PC-3 (cell line): Measurements from ENCODE around the gene LMBR1L. TPM values are rescaled to one million over a fixed set of nuclear protein-coding genes. Genes with fewer than 3 reads are reported as not detected.
"Not testable (repeated sequence)": the region's sequence is repeated elsewhere in the genome, so short reads cannot be mapped to it uniquely, and the experiment has no call there.

Experiments
- ATAC-seq: fragments of 200-7000 bp; cut with Tn5 transposase; 2 replicates; pipeline ENCODE4 v1.9.1; 2020; ENCODE audit warnings: mild to moderate bottlenecking, moderate library complexity
- BruUV-seq: library from RNA; stranded (reverse); fragments of 400-500 nt; replicated peaks from 2 replicates; lab custom pipeline; 2021; lab: Mats Ljungman, UMichigan
- CTCF ChIA-PET: fragments of 300-600 bp; sonication (Branson Sonifier 250); formaldehyde crosslinking; loops from one replicate; lab custom pipeline; 2022; ENCODE audit warnings: antibody characterized with exemption; lab: Charles Lee
- POLR2A ChIA-PET: fragments of 300-600 bp; sonication (Branson Sonifier 250); formaldehyde crosslinking; loops from one replicate; lab custom pipeline; 2022; ENCODE audit warnings: antibody characterized with exemption; ENCODE audit not compliant: unreplicated experiment; lab: Charles Lee
- DNase-seq: peaks from one replicate; pipeline ENCODE4 v3.0.0-alpha.2; 2015
- H2AFZ ChIP-seq: fragments of 300-600 bp; sonication (generic); 2 replicates; pipeline ENCODE4 v1.6.0; 2016; ENCODE audit warnings: antibody characterized with exemption, low read length
- H3F3A ChIP-seq: fragments of 300-600 bp; sonication (generic); one replicate; pipeline ENCODE4 v1.6.0; 2017; ENCODE audit warnings: antibody characterized with exemption, low read length, control low read depth, mild to moderate bottlenecking; ENCODE audit not compliant: unreplicated experiment
- H3K27ac ChIP-seq: fragments of 300-600 bp; sonication (generic); 2 replicates; pipeline ENCODE4 v1.5.1; 2016; ENCODE audit warnings: mild to moderate bottlenecking, low read length
- H3K27me3 ChIP-seq: fragments of 300-600 bp; sonication (generic); 2 replicates; pipeline ENCODE4 v1.6.1; 2016; ENCODE audit warnings: low read length, mixed read lengths
- H3K36me3 ChIP-seq: fragments of 300-600 bp; sonication (generic); 2 replicates; pipeline ENCODE4 v1.6.1; 2016; ENCODE audit warnings: low read depth, mixed run types, low read length, mixed read lengths
- H3K4me1 ChIP-seq: fragments of 300-600 bp; sonication (generic); 2 replicates; pipeline ENCODE4 v1.5.1; 2016; ENCODE audit warnings: low read length; ENCODE audit not compliant: insufficient read depth
- H3K4me2 ChIP-seq: fragments of 300-600 bp; sonication (generic); 2 replicates; pipeline ENCODE4 v1.6.0; 2016; ENCODE audit warnings: low read length
- H3K4me3 ChIP-seq: fragments of 300-600 bp; sonication (generic); 2 replicates; pipeline ENCODE4 v1.5.1; 2016; ENCODE audit warnings: mild to moderate bottlenecking, low read length, mixed read lengths
- H3K79me2 ChIP-seq: fragments of 300-600 bp; sonication (generic); 2 replicates; pipeline ENCODE4 v1.6.1; 2017; ENCODE audit warnings: low read length, mixed read lengths
- H3K9ac ChIP-seq: fragments of 300-600 bp; sonication (generic); 2 replicates; pipeline ENCODE4 v1.6.0; 2016; ENCODE audit warnings: mild to moderate bottlenecking, low read length
- H3K9me2 ChIP-seq: fragments of 300-600 bp; sonication (generic); replicated peaks from 2 replicates; pipeline ENCODE4 v1.6.1; 2016; ENCODE audit warnings: mixed run types, low read length, mixed read lengths
- H3K9me3 ChIP-seq: fragments of 300-600 bp; sonication (generic); 2 replicates; pipeline ENCODE4 v1.6.1; 2016; ENCODE audit warnings: low read length, mixed read lengths
- H4K20me1 ChIP-seq: fragments of 300-600 bp; sonication (generic); 2 replicates; pipeline ENCODE4 v1.6.1; 2016; ENCODE audit warnings: low read length, mixed read lengths
- CTCF ChIP-seq: fragments of 300-600 bp; sonication (generic); conservative IDR thresholded peaks from 2 replicates; pipeline ENCODE4 v1.5.1; 2017; ENCODE audit warnings: antibody characterized with exemption, low read depth, mild to moderate bottlenecking, low read length
- EZH2 ChIP-seq: fragments of 300-600 bp; sonication (generic); IDR thresholded peaks from one replicate; pipeline ENCODE4 v1.6.1; 2017; ENCODE audit warnings: antibody characterized with exemption, mild to moderate bottlenecking, low read length; ENCODE audit not compliant: unreplicated experiment
- EZH2phosphoT487 ChIP-seq: fragments of 300-600 bp; sonication (generic); IDR thresholded peaks from 2 replicates; pipeline ENCODE4 v1.6.1; 2018; ENCODE audit warnings: mild to moderate bottlenecking, antibody characterized with exemption, low read length, borderline replicate concordance
- intact Hi-C: fragments of 100-400 bp; cut with micrococcal nuclease; formaldehyde crosslinking; loops from 2 replicates; pipeline ENCODE4 v1.9.0; 2023
- total RNA-seq: library from RNA; depleted of rRNA; stranded (reverse); fragments of >200 nt; gene quantifications from 2 replicates; pipeline ENCODE4 v1.2.3, GENCODE V29; 2014

The LMBR1L gene
- total RNA-seq, 1 experiment from 2014 or later = 17.1 TPM

DNA sequence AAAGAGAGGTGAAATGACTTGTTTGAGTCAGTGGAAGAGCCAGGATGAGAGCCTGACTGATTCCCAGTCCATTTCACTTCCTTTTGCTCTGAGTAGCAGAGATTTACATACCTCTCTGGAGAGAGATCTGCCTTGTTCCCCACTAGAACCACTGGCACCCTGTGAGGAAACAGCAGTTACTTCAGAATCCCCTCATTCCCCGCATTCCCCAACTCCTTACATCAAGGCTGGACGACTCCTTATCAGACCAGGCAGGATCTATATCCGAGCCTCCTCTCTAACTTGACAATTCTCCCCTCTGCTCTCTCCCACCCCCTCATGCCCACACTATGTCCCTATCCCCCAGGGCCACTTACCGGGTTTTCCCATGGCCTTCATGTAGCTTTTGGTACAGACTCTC is 44.5 kb downstream of the LMBR1L start:
- Histone ChIP-seq H3K9me2 (no peaks in the 10 kb centered on the region), H3K9me3 (no peaks in the 10 kb centered on the region), H4K20me1 (no peaks in the 10 kb centered on the region), H3K4me1 (peaks cover 10% of the 10 kb centered on the region; the same call in 1 of the 2 replicates), H2AFZ (no peak overlapping the region), H3K9ac (no peak overlapping the region), H3K79me2 (peaks cover 12% of the 10 kb centered on the region; the same call in 1 of the 2 replicates), H3K36me3 (no peaks in the 10 kb centered on the region), H3F3A (no peaks in the 10 kb centered on the region), H3K27me3 (no peaks in the 10 kb centered on the region), H3K4me2 (no peak overlapping the region), H3K4me3 (no peak overlapping the region), H3K27ac (no peak overlapping the region)
- ChIA-PET POLR2A (no interaction called here), CTCF (no interaction called here)
- intact Hi-C loops = no loop called here
- BruUV-seq = no TSS peak
- ATAC-seq = no peak
- DNase-seq = no peak
- TF ChIP-seq EZH2phosphoT487 (no peak), EZH2 (no peak)

GRCh38 chr12:49064767-49065152 is 45.9 kb downstream of the LMBR1L start:
- peaks cover 23% of the 10 kb centered on the region for H3K79me2 ChIP-seq
- H3K4me3 ChIP-seq = no peak overlapping the region
- TF ChIP-seq EZH2 (no peak), CTCF (no peak), EZH2phosphoT487 (no peak)
- H3K4me1 ChIP-seq = peaks cover 5% of the 10 kb centered on the region; the same call in 1 of the 2 replicates
- no peaks in the 10 kb centered on the region for H3K9me3 ChIP-seq
- DNase-seq (no peak), ATAC-seq (no peak)
- no peaks in the 10 kb centered on the region for H3K27me3 ChIP-seq
- no peak overlapping the region for H3K27ac ChIP-seq
- H3K9me2 ChIP-seq = no peaks in the 10 kb centered on the region
- no peaks in the 10 kb centered on the region for H4K20me1 ChIP-seq
- ChIA-PET CTCF (interaction anchor here (1.3 to 2.2 kb wide), 4 partner anchors 23 to 56 kb away, joined by 3 to 11 read pairs (median 7); no protein-coding TSS in a partner anchor), POLR2A (no interaction called here)
- H3K4me2 ChIP-seq = no peak overlapping the region
- no peak overlapping the region for H3K9ac ChIP-seq
- intact Hi-C loops = loop anchor here (1.0 kb wide), 2 partner anchors 28 to 57 kb away; no protein-coding TSS in a partner anchor
- BruUV-seq = no TSS peak
- no peak overlapping the region for H2AFZ ChIP-seq
- no peaks in the 10 kb centered on the region for H3F3A ChIP-seq
- no peaks in the 10 kb centered on the region for H3K36me3 ChIP-seq

- H3K9me2 ChIP-seq, intact Hi-C loops, BruUV-seq, H3K27me3 ChIP-seq, H3K36me3 ChIP-seq, CTCF ChIA-PET, DNase-seq, H3K9me3 ChIP-seq, H3K9ac ChIP-seq, H2AFZ ChIP-seq, H3K27ac ChIP-seq, POLR2A ChIA-PET, H3F3A ChIP-seq, ATAC-seq: not testable (repeated sequence)
- Histone ChIP-seq H3K4me1 (peaks cover 11% of the 10 kb centered on the region), H3K79me2 (peaks cover 51% of the 10 kb centered on the region), H4K20me1 (peaks cover 27% of the 10 kb centered on the region), H3K4me2 (peak overlapping the region; percentile 93), H3K4me3 (peak overlapping the region; percentile 87; the same call in 1 of the 2 replicates)
Observed at GRCh38 chr12:49061916-49062315, 48.7 kb downstream of the LMBR1L start.
